ENCODE data around the gene SCGB1C1.

Gene SCGB1C1

GRCh38 chr11:205221-206001 lies 12.5 kb downstream of the SCGB1C1 start:
- DNase-seq (ENCODE audit: low spot score): no peak

GRCh38 chr11:206002-206384 lies 13.1 kb downstream of the SCGB1C1 start:
- DNase-seq (ENCODE audit: low spot score): no peak

GRCh38 chr11:206526-207207 lies 13.8 kb downstream of the SCGB1C1 start:
- DNase-seq (ENCODE audit: low spot score): no peak

- DNase-seq (ENCODE audit: low spot score): peak; percentile 99
Measured at GRCh38 chr11:207208-207862, 14.5 kb downstream of the SCGB1C1 start, which contains the start of the genes BET1L and RIC8A. TSS of gene BET1L (minus strand) at chr11:207399. CDS start at chr11:207321, 78 bp downstream. TSS of gene RIC8A (plus strand) at chr11:207708. CDS start at chr11:208855, 1,147 bp downstream.

GRCh38 chr11:207863-208180 lies 14.9 kb downstream of the SCGB1C1 start:
- DNase-seq (ENCODE audit: low spot score): no peak

GRCh38 chr11:208181-208916 lies 15.5 kb downstream of the SCGB1C1 start:
- DNase-seq (ENCODE audit: low spot score): peak; percentile 68

- no peak for DNase-seq (ENCODE audit: low spot score)
Measured at GRCh38 chr11:208917-209260, 16.0 kb downstream of the SCGB1C1 start.

- no peak for DNase-seq (ENCODE audit: low spot score)
Measured at GRCh38 chr11:209275-210121, 16.6 kb downstream of the SCGB1C1 start.

- no peak for DNase-seq (ENCODE audit: low spot score)
Measured at GRCh38 chr11:210122-210802, 17.4 kb downstream of the SCGB1C1 start.

GRCh38 chr11:210803-211180 lies 17.9 kb downstream of the SCGB1C1 start:
- DNase-seq (ENCODE audit: low spot score): no peak

- no peak for DNase-seq (ENCODE audit: low spot score)
Measured at GRCh38 chr11:211295-211694, 18.4 kb downstream of the SCGB1C1 start.

- DNase-seq (ENCODE audit: low spot score): no peak
Measured at GRCh38 chr11:211741-212140, 18.9 kb downstream of the SCGB1C1 start.

GRCh38 chr11:212150-213100 lies 19.5 kb downstream of the SCGB1C1 start:
- no peak for DNase-seq (ENCODE audit: low spot score)

- no peak for DNase-seq (ENCODE audit: low spot score)
Measured at GRCh38 chr11:213111-213510, 20.2 kb downstream of the SCGB1C1 start.

- DNase-seq (ENCODE audit: low spot score): no peak
Measured at GRCh38 chr11:214083-214482, 21.2 kb downstream of the SCGB1C1 start.

- DNase-seq (ENCODE audit: low spot score): no peak
Measured at GRCh38 chr11:215581-216037, 22.7 kb downstream of the SCGB1C1 start.

GRCh38 chr11:216081-216974 lies 23.4 kb downstream of the SCGB1C1 start:
- no peak for DNase-seq (ENCODE audit: low spot score)

GRCh38 chr11:217704-218103 lies 24.8 kb downstream of the SCGB1C1 start:
- DNase-seq (ENCODE audit: low spot score): no peak
